Measurements from ENCODE around the gene ATP11A.
A peak's percentile ranks its signal among the peaks of the same experiment; 100 is the strongest.

ATP11A gene

DNA sequence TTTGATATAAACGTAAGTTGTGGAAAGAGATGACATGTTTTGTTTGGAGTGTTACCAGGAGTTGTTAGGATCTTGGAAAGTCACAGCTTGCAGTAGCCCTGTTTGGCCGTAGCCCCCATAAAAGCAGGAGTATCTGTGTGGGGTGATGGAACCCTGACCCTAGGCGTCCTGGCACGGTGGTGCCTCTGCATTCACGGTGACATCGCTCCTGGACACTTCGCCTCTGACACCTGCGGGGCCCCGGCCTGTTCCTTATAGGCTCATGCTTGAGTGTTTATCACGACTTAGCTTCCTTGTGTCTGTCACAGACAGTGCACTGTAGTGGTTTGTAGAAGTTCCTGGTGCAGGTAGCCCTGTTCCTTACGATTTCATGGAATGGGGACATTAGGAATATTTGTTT, 74.2 kb downstream of the ATP11A start:
- DNase-seq: no peak

DNA sequence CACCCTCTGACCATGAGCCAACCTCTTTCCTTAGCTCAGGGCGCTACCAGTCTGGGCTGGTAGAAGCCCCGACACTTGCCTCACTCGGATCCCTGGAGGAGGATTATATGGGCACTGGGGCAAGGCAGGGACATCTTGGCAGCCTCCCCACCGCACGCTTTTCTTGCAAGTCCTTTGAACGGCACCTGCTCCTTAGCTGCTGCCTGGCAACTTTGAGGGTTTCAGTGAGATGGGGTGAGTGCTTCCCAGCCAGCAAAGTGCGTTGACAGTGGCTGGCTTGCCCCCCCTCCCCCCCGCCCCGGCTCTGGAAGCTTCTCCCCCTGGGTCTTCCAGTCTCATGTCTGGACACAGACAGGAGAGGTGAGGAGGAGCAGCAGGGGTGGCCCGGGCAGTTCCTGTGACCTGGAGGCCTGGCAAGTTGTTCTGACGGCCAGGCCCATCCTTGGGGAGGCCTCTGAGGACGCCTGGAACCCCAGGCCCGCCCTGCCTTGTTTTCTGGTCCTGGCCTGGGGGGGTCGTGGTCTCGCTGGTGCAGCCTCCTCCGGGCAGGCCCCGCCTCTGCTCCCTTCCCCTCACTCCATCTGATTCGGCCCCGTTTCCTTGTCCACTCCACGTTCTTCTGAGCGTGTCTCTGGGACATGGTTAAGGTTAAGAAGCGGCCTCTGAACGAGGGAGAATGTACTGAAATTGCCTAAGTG, 75.2 kb downstream of the ATP11A start:
- no peak for DNase-seq

DNA sequence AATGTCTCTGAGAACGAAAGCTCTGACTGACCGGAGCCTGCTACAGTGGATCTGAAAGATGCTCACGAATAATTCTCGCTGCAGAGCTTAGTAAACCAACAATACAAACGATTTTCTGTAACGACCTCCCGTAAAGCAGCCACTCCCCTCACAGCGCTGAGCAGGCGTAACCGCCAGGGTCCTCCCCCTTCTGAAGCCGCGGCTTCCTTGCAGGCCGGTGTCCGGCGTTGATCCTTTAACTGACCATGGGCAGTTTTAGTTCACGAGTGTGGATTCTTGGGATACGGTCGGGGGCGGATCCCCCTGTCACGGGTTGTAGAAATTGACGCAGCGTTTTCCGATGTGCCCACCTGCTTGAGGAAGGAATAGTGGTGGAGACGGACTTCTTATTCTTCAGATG, 75.9 kb downstream of the ATP11A start:
- no peak for DNase-seq

DNA sequence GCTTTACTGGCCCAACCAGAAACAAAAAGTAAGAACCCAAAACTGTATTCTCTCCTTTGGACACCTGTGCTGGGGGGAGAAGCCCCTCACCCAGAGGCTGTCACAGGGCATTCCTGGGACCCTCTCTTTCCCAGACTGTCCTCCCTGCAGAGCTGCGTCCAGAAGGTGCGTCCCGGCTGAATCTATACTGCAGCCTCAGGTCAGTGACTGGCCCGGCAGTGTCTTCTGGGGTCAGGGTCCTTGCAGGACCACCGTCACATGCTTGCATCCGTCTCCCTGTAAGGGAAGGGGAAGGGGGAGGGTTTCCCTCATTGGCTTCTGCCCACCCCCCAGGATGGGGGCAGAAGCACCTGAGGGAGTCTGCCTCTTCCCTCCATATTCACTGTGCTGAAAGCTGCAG, 76.5 kb downstream of the ATP11A start:
- no peak for DNase-seq

DNA sequence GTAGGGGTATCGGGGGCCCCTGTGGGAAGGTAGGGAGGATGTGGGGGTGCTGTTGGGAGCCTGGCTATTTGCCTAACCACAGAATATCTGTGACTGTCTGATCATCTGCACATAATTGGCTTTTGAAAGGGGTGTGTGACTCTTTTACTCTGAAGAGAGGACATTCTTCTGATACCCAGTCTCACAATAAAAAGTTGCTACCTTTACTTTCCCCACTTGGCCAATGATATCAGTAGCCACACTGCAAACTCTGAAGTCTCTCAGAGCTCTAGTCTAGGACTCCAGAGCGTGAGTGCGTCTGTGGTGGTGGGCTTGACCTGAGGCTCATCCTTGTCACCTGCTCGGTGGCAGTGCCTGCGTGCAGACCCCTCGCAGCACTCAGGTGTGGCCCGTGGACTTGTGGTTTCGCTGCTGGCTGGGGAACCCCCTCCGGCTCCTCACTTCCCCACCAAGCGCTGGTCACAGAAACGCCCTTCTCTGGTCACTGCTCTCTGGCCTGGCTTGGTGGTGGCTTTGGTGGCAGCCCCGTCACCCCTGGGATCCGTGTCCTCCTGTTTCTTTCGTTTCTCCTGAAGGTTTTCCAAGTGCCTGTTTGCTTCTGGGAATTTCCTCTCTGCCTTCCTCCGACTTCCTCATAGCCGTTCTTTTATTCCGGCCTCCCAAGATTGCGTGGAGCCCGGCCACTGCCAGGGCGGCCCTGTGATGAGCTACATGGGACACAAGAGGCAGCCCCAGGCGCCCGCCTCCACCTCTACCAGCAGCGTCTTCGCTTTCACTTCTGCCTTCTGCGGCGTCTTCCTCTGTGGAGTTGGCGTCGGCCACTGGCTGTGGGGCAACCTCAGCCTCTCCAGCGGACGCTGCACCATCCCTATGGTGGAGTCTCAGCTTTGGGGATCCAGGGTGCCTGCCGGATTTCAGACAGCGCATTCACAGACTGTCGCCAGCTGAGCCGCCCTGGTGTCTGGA, 78.0 kb downstream of the ATP11A start:
- no peak for DNase-seq

DNA sequence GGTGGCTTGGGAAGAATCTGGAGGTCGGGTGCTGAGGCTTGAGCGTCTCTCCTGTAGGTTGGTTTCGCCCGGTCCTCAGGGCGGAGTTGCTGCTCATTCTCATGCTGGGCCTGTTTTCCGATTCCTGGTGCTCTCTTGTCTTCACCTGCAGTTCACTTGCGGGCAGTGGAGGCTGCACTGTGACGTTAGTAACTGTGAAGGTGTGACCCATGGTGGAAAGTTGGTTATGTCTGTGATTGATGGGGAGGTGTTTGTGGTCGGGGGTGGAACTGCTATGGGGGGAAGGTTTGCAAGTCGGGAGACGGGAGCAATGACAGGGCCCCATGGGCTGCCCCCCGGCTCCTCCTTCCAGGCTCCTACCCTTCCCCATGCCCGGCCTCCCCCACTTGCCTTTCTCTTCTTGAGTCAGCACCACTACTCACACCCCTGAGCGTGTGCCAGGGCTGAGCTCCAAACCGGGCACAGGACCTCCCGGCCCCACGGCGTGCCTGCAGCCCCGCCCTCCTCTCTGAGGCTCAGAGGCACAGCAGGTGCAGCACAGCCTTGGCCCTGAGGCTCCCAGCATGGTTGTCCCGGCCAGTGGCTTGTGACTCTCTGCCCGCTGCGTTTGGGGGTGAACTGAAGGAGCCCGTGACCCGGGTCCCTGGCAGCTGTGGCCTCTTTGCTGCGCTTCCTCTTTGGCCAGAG, 79.1 kb downstream of the ATP11A start:
- no peak for DNase-seq

DNA sequence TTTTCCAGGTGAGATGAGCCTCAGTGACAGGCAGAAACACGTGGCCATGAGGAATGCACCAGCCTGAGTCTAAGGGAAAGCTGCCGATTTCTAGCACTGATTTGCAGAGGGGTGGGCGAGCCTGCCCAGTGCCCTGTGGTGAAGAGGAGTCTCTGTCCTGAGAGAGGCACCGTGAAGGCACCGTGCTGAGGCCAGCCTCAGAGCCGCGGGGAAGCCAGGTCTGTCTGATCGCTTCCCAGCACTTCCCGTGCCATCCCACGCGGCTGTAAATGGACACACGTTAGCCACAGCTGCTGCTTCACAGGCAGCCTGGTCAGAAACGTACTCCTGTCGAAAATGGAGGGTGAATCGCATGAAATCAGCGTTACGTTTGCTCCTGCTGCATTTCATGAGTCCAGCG, 79.8 kb downstream of the ATP11A start:
- no peak for DNase-seq

DNA sequence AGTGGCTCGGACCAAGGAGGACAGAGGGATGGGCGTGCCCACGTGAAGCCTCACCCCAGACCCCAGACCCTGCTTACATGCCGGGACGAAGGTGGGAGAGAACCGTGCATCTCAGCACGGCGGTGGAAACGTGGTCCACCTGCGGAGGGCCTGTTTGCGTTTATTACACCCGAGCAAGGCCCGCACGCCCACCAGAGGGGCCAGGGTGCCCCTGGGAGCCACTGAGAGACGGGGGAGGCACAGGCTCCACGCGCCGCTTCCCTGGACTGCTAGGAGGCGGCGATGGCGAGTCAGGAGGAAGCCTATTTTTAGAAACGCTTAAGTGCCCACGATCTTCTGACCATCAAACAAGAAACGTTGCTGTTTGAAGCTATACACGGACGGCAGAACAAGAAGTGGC, 80.7 kb downstream of the ATP11A start:
- DNase-seq: no peak

DNA sequence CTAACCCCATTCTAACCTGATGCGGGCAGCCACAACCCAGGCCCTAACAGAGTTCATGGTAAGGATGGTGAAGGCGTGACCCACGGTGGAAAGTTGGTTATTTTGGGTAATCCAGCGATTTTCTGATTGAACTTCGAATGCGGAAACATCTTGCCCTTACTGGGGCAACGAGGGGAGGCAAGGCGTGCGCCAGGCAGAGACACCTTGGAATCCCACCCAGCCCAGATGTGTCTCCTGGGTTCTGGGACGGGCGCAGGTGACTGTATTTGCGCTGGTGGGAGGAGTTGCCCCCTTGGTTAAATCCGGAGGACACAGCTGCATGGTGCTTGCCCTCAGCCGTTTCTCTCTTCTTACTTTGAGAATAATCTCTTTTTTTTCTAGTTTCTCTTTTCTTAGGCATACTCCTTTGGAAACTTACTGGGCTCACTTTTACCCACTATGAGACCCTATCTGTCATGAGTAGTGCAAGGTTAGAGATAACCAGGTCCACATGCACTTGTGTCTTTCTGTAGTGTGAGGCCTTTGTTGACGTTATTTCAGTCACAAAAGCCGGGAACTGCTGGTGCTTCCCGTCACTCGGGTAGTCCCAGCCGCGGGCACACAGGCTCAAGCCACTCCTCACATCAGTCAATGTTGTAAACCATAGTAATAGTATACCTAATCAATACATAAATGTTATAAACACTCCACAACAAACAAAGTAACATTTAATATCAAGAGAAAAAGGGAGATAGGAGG, 81.5 kb downstream of the ATP11A start:
- DNase-seq: peak; percentile 37

DNA sequence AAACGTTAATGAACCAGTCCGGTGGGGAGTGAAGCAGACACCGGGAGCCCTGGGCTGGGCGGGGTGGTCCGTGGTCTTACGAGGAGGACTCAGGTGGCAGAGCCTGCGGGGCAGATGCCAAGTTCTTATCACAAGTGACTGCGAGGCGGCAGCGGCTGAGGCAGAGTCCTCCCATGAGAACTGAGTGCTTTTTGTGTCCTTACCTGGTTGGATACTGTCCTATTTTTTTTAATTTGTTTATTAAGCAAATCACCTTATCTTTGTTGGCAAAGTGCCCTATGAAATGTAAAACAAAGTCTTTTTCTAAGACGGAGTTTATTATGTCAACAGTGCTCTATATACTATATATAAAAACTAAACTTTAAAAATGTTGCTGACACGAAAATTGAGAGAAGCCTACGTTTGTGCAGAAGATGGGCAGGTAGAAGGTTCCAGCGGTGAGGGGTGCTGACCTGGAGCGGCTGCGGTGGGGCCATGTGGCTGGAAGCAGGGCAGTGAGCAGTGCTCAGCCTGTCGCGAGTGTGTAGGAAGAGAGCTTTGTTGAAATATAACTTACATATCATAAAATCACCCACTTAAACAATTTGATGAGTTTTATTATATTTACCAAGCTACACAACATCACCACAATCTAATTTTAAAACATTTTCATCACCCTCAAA, 82.2 kb downstream of the ATP11A start:
- DNase-seq: peak; percentile 66

DNA sequence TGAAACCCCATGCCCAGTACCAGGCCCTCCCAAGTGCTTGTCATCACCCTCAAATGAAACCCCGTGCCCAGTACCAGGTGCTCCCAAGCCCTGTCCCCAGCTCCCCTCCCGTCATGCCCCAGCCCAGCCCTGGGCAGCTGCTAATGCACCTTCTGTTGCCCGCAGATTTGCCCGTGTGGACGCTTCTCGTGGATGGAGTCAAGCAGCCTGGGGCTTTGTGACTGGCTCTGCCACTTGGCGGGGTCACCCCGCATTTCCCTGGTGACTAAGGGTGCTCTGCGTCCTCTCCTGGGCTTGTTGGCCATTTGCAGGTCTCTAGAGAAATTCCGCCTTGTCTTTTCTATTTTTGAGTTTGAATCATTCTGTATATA, 82.7 kb downstream of the ATP11A start:
- DNase-seq: no peak

DNA sequence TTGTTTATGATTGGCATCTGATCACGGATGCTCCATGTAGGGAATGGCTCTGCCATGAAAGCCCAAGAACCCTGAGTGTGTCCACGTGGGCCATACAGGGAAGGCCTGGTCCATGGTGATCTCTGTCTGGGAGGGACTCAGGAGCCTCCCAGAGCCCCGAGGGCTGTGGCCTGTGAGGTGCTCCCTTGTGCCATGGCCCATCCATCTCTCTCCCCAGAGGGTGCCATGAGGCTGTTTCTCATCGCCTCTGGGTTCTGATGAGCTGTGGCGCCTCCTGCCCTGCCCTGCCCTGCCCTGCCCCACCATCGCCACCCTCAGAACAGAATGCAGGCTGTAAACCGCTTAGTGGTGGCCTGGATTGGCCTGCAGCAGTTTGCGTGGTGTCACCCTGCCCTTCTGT, 83.1 kb downstream of the ATP11A start:
- DNase-seq: no peak

DNA sequence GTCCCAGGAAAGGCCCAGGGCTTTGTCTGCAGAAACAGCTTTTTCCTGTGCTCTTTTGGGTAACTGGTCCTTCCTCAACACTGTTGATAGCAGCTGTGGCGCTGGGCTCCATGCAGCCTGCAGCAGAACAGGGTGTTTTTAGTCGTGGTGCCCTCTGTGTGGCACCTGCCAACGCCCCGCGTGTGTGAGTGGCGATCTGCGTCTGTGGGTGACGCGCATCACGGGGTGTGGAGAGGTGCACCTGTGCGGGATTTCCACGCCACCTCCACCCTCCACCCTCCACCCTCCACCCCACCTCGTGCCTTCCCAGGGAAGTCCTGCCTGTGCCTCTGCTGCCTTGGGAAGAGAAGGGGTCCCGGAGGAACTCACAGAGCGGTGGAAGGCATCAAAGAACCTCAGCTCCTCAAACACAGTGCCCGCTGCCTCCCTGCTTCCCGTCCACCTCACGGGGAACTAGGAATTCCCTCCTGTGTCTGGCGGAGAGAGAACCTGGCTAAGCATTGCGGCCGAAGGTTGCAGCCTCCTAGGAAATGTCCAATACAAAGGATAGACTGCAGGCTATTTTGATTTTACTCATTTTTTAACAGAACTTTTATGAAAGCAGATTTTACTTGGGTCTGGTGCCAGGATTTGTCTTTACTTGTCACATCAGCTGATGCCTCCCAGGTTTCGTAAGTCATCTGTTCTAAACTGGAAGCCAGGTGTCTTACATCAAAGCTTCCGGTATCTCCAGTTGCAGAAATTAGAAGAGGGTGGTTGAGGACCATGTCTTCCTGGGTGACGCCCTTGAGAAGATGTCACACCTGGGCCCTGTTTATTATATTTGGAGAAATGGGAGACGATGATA, 84.0 kb downstream of the ATP11A start:
- no peak for DNase-seq

DNA sequence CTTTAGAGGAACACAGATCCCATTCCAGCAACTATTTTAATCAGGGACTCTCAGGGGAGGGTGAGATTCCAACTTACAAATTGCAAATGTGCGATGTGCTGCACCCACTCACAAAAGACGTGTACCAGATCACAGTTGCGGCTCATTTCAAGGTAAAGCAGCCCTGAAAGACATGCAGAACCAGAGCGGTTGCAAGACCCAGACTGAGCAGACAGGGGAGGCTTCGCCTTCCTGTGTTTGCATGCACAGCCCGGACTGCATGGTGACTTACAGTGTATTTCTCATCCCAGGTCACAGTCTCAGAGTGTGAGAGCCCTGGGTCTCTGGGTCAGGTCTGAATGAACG, 84.6 kb downstream of the ATP11A start:
- DNase-seq: no peak

DNA sequence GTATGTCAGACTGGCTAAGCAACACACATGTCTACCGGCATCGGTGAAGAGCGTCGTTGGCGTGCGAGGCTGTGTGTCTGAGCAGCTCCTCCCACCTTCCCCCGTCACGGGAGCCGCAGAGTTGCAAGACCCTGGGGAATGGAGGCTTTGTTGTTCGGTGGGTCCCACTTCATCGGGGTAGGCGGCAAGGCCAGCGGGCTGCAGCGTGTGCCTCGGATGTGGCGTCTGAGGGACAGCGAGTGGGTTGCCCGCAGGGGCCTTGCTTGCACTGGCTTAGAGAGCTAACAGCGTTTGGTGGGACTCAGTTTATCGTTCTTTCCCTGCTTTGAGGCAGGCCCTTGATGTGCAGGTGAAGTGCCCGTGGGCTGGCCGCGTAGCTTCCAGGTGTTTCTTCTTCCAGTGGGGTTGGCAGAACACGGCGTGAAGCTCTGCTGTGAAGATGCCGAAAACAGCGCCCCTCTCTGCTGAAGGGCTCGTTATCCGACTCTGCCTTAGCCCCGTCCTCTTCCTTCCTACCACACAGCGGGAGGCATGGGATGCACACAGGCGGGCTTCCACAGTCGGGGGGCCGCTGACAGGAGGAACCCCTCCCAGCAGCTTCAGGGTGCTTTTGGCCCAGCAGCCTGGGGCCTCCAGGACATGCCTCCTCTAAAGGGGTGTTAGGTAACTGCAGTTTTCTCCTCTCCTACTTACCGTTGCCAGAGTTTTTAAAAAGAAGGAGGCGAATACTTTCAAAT, 85.2 kb downstream of the ATP11A start:
- no peak for DNase-seq

DNA sequence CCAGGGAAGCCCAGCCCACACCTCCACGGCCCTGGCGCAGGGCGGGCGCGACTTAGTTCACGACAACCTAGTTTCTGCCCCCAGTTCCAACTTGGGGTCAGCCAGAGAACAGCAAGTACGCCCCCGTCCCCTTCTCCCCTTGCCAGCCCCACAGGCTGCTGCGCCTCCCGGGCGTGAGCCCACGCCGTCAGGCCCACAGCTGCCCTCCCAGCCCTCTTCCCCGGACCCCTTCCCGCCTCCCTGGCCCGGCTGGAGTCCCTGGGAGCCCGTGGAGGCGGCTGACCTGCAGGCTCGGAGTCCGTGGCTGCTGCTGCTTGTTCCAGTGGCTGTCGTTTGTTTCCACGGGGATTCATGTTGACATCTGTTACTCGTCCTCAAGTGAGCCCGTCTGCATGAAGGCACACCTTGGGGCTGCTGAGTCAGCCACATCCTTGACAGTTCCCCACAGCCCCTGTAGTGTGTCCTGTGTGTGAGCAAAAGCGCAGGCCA, 86.0 kb downstream of the ATP11A start:
- DNase-seq: no peak

DNA sequence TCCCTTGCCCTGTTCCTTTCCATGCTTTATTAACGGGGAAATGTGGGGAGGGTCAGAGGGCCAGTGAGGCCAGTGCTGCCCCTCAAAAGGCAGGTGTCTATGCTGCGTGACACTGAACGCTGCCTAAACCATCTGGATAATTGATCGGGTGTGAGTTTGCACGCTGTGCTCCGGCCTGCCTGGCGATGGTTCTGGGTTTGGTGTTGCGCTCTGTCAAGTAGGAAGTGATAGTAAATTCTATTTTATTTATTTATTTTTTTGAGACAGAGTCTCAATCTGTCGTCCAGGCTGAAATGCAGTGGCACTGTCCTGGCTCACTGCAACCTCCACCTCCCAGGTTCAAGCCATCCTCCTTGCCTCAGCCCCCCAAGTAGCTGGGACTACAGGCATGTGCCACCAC, 86.5 kb downstream of the ATP11A start:
- no peak for DNase-seq

DNA sequence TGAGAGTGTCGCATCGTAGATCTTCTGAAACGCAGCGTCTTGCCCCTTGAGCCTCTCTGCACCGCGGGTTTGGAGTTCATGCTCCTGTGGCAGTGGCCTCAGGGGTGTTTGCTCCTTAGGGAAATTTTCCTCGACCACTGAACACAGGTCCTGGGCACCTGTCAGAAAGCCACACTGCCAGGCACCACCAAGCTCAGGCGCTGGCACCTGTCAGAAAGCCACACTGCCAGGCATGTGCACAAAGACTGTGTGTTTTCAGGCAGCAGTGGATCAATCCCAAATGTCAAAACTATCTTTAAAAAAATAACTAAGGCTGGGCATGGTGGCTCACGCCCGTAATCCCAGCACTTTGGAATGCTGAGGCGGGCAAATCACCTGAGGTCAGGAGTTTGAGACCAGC, 87.1 kb downstream of the ATP11A start:
- DNase-seq: no peak

DNA sequence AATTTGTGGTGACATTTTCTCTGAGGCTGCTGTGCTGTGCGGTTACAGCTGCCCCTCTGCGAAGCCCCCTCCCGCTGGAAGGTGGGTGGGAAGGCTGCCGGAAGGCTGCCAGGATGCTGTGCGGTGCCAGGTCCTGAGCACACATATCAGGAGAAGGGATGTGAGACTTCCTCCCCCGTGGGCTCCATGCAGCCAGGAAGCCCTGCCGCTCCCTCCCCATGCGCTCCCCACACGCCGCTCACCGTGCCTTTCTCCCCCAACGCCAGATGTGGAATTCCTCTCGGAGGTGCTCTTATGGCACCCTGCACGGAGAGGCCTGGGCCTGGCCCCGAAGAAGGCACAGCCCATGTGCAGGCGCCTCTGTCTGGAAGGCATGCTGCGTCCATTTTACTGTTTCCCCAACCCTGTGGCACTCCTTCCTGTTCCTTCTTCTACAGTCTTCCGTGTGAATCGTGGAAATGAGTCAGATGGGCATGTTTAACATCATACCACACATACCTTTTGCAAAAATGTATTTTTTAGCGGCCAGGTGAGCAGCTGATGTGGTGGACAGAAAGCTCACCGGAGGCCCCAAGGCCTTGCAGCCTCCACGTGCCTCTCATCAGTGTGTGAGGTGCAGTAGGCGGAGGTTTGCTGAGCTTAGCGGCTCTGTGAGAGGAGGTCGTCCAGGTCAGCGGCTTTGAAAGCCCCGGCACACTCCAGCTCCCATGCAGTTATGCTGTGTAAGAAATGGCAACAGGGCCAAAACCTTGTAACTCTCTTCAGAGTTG, 88.0 kb downstream of the ATP11A start:
- DNase-seq: no peak

Data from COR-L47 (cell line).